Kidney epithelial cell (primary cell): ENCODE results near the gene RMND5B. TPM values are rescaled to one million over a fixed set of nuclear protein-coding genes. Genes with fewer than 3 reads are reported as not detected.

ENCODE experiments used
- DNase-seq: peaks from one replicate; pipeline ENCODE4 v3.0.0-alpha.2; 2010; ENCODE audit warnings: low read depth
- H3K27me3 ChIP-seq: 2 replicates; pipeline ENCODE4 v1.6.0; 2011; ENCODE audit warnings: low read length; ENCODE audit not compliant: control insufficient read depth, insufficient read depth
- H3K36me3 ChIP-seq: 2 replicates; pipeline ENCODE4 v1.5.1; 2011; ENCODE audit warnings: low read length; ENCODE audit not compliant: control insufficient read depth, insufficient read depth
- H3K4me3 ChIP-seq: 2 replicates; pipeline ENCODE4 v1.5.1; 2011; ENCODE audit warnings: low read depth, mild to moderate bottlenecking, control low read depth, low read length
- CTCF ChIP-seq: IDR thresholded peaks from 2 replicates; pipeline ENCODE4 v1.5.1; 2011; ENCODE audit warnings: mild to moderate bottlenecking, moderate library complexity, low read length, control low read depth, inconsistent platforms; ENCODE audit not compliant: insufficient read depth, poor library complexity, severe bottlenecking
- total RNA-seq: library from RNA; depleted of rRNA; stranded (reverse); fragments of >200 nt; gene quantifications from 2 replicates; pipeline ENCODE4 v1.2.3, GENCODE V29; 2015

Gene RMND5B
- total RNA-seq, 1 donor from 2014 or later = 26.3 TPM

- peaks cover 2% of the 10 kb centered on the region for H3K36me3 ChIP-seq
- TF ChIP-seq CTCF = peak; percentile 91
- no peak overlapping the region for H3K4me3 ChIP-seq
- no peak for DNase-seq
- H3K27me3 ChIP-seq = no peaks in the 10 kb centered on the region
Measured at GRCh38 chr5:178145965-178146820, 15.4 kb downstream of the RMND5B start.

- TF ChIP-seq CTCF = no peak
- no peak for DNase-seq
- peaks cover 4% of the 10 kb centered on the region for H3K36me3 ChIP-seq
- H3K27me3 ChIP-seq = no peaks in the 10 kb centered on the region
- H3K4me3 ChIP-seq = no peak overlapping the region
Measured at GRCh38 chr5:178147406-178147805, 16.6 kb downstream of the RMND5B start.

GRCh38 chr5:178149199-178149932, 18.6 kb downstream of the RMND5B start:
- peaks cover 4% of the 10 kb centered on the region for H3K36me3 ChIP-seq
- H3K27me3 ChIP-seq = no peaks in the 10 kb centered on the region
- no peak for TF ChIP-seq CTCF
- no peak for DNase-seq
- no peak overlapping the region for H3K4me3 ChIP-seq

GRCh38 chr5:178150977-178151734, 20.3 kb downstream of the RMND5B start:
- Histone ChIP-seq H3K36me3 (peaks cover 3% of the 10 kb centered on the region), H3K4me3 (no peak overlapping the region), H3K27me3 (no peaks in the 10 kb centered on the region)
- peak; percentile 11 for TF ChIP-seq CTCF
- DNase-seq = no peak

GRCh38 chr5:178152491-178153444, 22.0 kb downstream of the RMND5B start:
- H3K4me3 ChIP-seq = peak overlapping the region; percentile 90
- no peak for TF ChIP-seq CTCF

More at GRCh38 chr5:178152491-178153444, 22.0 kb downstream of the RMND5B start:
- no peak for DNase-seq
- peaks cover 3% of the 10 kb centered on the region for H3K36me3 ChIP-seq
- no peaks in the 10 kb centered on the region for H3K27me3 ChIP-seq
